ENCODE data around the gene SP140.
"Not testable (repeated sequence)": the region's sequence is repeated elsewhere in the genome, so short reads cannot be mapped to it uniquely, and the experiment has no call there.

SP140 gene

GRCh38 chr2:230286048-230286447 is 60.5 kb downstream of the SP140 start:
- no peak for DNase-seq (ENCODE audit: low read depth in 2 of 2)

GRCh38 chr2:230289311-230289710 is 63.8 kb downstream of the SP140 start:
- not testable (repeated sequence) for DNase-seq (ENCODE audit: low read depth in 2 of 2)

GRCh38 chr2:230295192-230295591 is 69.7 kb downstream of the SP140 start:
- no peak for DNase-seq (ENCODE audit: low read depth in 2 of 2)

- no peak for DNase-seq (ENCODE audit: low read depth in 2 of 2)
Observed at GRCh38 chr2:230296917-230297316, 71.4 kb downstream of the SP140 start.

- DNase-seq (ENCODE audit: low read depth in 2 of 2) = no peak
Observed at GRCh38 chr2:230299618-230300017, 74.1 kb downstream of the SP140 start.

GRCh38 chr2:230305416-230306275 is 80.1 kb downstream of the SP140 start:
- DNase-seq (ENCODE audit: low read depth in 2 of 2) = no peak

- no peak for DNase-seq (ENCODE audit: low read depth in 2 of 2)
Observed at GRCh38 chr2:230306474-230306873, 80.9 kb downstream of the SP140 start.

GRCh38 chr2:230307485-230307884 is 81.9 kb downstream of the SP140 start:
- DNase-seq (ENCODE audit: low read depth in 2 of 2) = no peak

- no peak for DNase-seq (ENCODE audit: low read depth in 2 of 2)
Observed at GRCh38 chr2:230308402-230309000, 83.0 kb downstream of the SP140 start.

GRCh38 chr2:230310792-230311191 is 85.3 kb downstream of the SP140 start:
- DNase-seq (ENCODE audit: low read depth in 2 of 2) = not testable (repeated sequence)

GRCh38 chr2:230311634-230312033 is 86.1 kb downstream of the SP140 start:
- not testable (repeated sequence) for DNase-seq (ENCODE audit: low read depth in 2 of 2)

GRCh38 chr2:230312638-230313037 is 87.1 kb downstream of the SP140 start:
- DNase-seq (ENCODE audit: low read depth in 2 of 2) = no peak

GRCh38 chr2:230317366-230317765 is 91.8 kb downstream of the SP140 start:
- DNase-seq (ENCODE audit: low read depth in 2 of 2) = no peak

- DNase-seq (ENCODE audit: low read depth in 2 of 2) = no peak
Observed at GRCh38 chr2:230318190-230319121, 92.9 kb downstream of the SP140 start.

GRCh38 chr2:230319211-230319862 is 93.8 kb downstream of the SP140 start:
- DNase-seq (ENCODE audit: low read depth in 2 of 2) = peak in 1 of 2 donors; percentile 33

- no peak for DNase-seq (ENCODE audit: low read depth in 2 of 2)
Observed at GRCh38 chr2:230321031-230321430, 95.5 kb downstream of the SP140 start.

- DNase-seq (ENCODE audit: low read depth in 2 of 2) = no peak
Observed at GRCh38 chr2:230322561-230323384, 97.2 kb downstream of the SP140 start.

- DNase-seq (ENCODE audit: low read depth in 2 of 2) = no peak
Observed at GRCh38 chr2:230323385-230324106, 98.0 kb downstream of the SP140 start.

- no peak for DNase-seq (ENCODE audit: low read depth in 2 of 2)
Observed at GRCh38 chr2:230324503-230324902, 99.0 kb downstream of the SP140 start.

Measured in activated CD4-positive, alpha-beta T cell treated with anti-CD3 and anti-CD28 coated beads for 24 hours (primary cell).